Measurements from ENCODE around the gene WNT7A.

DNA sequence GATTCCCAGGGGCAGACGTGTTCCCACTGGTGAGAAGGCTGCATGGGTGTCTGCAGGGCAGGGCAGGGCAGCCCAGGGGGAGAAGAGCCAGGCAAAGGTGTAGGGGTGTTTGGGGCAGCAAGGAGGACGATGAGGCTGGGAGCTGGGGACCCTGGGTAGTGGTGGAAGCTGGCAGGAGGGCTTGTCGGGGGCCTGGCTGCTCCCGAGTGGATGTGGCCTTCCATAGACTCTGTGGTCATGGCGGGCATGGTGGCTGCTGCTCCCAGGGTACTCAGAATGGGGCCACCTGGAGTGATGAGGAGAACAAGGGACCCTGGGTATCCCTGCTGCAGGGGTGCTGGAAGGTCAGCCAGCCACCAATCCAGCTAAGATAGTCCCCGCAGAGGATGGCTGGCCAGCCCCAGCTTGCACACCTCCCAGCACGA, 107.5 kb downstream of the WNT7A start:
- TF ChIP-seq ZNF274 (IDR thresholded peaks at IDR 0.05; ENCODE audit: low read depth, low read length) (no peak), SUZ12 (IDR thresholded peaks at IDR 0.05; ENCODE audit: extremely low read depth, insufficient read depth, insufficient read length) (no peak), YY1 (IDR thresholded peaks at IDR 0.05; ENCODE audit: insufficient read depth, insufficient read length) (no peak)

Data from NT2/D1 (cell line).